Raji (cell line): ENCODE measurements around the gene RYK.

ENCODE experiments used
- POLR2A ChIP-seq: IDR thresholded peaks from 2 replicates; pipeline ENCODE4 v1.6.1; 2011; ENCODE audit warnings: low read depth, low read length, control low read depth; ENCODE audit not compliant: insufficient read depth

The RYK gene

DNA sequence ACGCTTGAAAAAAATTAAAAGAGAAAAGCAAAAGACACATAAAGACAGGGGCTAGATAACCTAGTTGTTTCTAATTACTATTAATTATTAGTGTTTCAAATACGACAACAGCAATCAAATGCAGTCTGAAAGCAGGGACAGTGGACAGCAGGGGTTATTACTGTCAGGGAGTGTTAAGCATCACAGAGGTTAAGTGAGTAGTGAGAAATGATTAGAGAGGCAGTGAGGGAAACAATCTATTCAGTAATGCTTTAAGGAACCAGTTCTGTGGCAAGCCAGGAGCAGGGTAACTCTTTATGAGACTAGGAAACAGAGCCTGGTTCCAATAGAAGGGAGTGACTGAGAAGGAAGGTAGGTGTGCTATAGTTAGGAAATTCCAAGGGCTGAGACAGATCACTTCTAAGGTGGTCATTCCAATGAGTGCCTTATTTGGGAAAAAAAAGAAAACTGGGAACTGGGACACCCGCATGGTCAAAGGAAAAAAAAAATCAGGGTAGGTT, 15.0 kb downstream of the RYK start:
- TF ChIP-seq POLR2A: no peak

DNA sequence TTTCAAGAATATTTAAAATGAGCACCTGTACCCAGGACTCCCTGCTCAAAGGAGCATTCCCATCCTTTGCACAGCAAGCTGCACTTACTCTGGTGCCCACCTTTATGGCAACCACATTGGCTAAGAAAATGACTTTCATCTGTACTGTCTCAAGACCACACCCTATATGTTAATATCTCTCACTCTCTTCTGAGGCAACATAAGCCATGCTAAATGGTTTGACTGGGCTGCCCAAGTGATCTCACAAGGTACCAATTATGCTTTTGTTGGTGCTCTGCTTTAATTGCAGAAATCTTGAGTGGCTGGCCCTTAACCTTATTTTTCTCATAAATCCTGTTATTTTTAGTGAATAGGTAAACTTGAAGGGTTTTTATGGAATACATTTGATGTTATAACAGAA, 17.7 kb downstream of the RYK start:
- TF ChIP-seq POLR2A: no peak

DNA sequence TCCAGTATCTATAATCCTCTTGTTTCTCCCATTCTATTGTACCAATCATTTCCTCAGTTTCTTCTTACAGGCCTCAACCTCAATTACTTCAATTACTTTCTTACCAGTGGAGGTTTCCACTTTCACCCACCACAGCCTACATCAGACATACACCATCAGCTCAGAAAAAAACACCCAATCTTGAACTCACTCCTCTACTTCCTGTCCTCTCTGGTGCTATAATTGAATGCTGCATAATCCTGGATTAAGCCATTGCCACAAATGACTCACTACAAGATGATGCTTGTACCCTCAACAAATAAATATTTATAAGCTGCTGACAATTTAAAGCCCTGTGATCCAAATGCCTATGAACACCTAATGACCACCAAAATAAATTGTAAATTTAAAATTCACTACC, 18.5 kb downstream of the RYK start:
- no peak for TF ChIP-seq POLR2A

DNA sequence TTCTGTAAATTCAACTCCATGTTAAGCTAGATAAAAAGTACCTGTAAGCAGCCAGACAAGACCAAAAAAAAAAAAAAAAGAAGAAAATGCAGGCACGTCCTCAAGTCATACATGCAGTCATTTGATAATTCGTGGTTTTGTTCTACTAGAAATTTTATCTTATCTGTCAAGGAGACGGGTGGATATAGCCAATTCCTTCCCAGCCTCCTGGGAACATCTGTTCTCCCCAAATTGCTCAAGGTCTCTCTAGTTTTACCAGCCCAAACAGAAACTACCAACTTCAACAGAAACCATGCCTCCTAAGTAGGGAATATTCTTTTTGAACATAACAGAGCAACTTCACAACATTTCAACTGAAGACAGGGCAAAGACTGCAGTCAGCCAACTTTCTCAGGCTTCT, 19.5 kb downstream of the RYK start:
- no peak for TF ChIP-seq POLR2A

DNA sequence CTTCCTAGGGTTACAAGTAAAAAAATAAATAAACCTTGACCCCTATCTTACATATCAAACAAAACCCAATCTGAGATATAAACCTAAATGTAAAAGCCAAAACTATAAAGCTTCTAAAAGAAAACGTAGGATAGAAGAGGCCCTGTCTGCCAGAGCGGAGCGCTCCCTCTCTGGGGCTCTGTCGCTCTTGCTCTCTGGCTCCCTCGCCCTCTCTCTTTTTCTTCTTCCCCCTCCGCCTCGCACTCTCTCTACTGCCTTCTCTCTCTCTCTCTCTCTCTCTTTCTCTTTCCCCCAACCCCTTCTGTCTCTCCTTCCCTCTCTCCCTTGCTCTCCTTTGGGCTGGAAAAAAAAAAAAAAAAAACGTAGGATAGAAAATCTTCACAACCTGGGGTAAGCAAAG, 21.6 kb downstream of the RYK start:
- TF ChIP-seq POLR2A: no peak

DNA sequence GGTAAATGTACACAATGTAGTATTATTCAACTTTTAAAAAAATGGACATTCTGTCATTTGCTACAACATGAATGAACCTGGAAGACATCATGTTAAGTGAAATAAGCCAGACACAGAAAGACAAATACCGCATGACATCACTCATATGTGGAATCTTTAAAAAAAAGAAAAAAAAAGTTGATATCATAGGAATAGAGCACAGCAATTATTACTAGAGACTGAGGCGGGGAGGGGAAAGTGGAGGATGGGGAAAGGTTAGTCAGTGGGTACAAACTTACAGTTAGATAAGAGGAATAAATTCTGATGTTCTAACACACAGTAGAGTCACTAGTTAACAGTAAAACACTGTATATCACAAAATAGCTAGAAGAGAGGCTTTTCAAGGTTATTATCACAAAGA, 22.2 kb downstream of the RYK start:
- TF ChIP-seq POLR2A: no peak

DNA sequence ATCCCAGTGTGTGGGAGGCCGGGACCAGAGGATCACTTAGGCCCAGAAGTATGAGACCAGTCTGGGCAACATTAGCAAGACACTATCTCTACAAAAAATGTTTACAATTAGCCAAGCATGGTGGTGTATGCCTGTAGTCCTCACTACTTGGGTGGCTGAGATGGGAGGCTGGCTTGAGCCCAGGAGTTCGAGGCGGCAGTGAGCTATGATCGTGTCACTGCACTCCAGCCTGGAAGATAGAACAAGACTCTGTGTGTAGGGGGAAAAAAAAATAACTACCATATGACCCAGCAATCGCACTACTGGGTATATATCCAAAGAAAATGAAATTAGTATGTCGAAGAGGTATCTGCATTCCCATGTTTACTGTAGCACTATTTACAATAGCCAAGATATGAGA, 22.6 kb downstream of the RYK start:
- no peak for TF ChIP-seq POLR2A

DNA sequence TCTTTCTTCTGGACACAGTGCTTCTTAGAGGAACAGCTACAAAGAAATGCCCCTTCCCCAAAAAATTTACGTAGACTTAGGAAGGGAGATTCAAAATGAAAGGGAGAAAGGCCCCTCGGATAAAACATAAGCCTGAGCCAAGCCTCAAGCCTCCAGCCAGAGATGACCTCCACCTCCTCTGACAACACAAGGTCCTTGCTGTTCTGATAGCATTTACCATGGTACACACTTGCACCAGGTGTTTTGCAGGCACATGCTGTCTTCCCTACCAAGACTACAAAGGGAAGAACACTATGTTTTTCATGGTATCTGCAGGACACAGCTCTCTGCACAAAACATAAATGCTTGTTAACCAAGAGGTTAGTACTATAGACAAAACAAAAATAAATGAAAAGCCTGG, 27.8 kb downstream of the RYK start:
- TF ChIP-seq POLR2A: no peak

DNA sequence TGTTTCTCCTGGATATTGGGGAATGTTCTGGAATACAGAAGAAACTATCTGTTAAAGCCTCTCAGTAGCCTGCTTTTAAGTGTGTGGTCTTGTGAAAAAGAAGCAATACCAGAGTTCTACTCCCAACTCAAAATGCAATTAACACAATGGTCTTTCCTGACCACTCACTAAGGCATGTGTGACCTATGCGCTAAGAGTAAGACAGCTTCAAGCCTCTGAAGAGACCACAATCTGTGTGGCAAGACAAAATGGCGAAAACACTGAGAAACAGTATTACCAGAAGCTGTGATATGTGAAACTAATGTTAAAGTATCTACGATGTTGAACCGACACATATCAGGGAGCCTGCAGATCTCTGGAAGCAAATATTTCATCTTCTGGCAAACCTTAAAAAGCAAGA, 33.8 kb downstream of the RYK start:
- no peak for TF ChIP-seq POLR2A

DNA sequence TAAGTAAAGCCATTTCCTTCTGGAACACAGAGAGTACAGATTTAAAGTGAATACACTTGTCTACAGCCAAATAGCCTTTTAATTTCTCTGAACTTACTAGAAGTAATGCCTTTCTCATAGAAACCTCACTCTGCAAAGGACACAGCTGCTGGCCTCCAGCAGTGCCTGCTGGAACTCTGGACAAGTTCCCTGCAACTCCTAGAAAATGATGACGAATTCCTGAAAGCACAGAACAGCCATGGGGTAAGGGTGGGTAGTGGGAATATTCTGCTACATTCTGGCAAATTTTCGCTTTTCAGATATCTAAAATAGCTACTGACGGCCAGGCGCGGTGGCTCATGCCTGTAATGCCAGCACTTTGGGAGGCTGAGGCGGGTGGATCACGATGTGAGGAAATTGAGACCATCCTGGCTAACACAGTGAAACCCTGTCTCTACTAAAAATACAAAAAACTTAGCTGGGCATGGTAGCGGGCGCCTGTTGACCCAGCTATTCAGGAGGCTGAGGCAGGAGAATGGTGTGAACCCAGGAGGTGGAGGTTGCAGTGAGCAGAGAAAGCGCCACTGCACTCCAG, 34.4 kb downstream of the RYK start:
- no peak for TF ChIP-seq POLR2A

DNA sequence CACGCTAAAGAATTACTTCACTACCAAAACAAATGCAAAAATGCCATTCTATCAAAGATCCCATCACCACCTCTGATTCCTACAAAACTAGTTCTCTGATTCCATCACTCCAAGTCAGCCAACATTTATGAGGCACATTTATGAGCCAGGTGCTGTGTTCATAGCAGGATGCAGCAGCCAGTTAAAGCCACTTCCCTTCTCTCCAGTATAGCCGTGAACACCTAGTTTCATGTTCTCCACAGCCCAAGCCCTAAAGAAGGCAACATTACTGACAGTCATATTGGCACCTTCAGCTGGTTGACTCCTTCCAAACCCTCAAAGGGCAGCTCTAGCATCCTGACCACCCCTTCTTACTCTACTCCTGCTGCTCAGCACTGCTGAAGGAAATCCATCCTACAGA, 36.4 kb downstream of the RYK start:
- no peak for TF ChIP-seq POLR2A

DNA sequence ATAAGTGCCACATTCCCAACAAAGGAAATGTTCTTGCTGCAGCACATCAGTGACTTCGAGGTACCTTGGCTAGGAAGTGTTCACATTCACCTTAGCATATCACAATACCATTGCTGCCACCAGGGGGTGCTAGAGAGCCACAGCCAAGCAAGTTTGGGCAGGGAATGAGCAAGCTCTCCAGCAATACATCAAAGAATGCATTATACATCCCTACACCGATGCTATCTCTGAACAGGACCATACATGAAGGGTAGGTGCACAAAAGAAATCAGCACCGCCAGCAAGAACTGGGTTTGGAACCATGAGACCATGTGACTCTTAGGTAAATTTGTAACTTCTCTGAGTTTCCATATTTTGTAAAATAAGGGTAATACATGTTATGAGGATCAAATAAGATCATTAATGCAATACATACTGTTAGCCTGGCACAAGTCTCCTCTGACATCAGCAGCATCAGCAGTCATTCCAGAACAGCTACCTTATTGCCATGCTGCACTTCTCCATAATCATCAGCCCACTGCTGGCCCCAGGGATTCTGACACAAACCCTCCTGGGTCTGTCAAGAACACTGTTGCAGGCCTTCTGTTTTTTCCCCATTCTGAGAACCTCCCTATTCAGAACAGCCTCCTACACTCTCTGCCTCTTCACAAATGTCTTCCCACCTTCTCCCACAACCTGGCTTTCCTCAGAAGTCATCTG, 37.5 kb downstream of the RYK start:
- no peak for TF ChIP-seq POLR2A

DNA sequence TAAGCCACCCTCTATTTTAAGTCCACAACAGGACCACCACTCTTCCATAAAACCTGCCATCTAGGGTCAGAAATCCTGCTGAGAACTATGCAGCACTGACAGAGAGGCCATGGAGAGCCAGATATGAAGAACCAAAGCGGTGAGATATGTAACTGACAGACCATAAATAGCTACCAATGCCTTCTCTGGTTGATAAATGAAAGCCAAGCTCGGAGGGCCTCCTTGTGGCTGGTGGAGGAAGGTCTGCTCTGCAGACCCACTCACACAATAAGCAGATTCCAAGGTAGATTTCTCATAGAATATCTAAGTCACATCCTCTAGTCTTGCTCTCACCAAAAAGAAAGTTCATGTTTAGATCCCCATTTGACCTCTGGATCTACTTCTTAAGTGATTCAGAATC, 38.9 kb downstream of the RYK start:
- TF ChIP-seq POLR2A: no peak

DNA sequence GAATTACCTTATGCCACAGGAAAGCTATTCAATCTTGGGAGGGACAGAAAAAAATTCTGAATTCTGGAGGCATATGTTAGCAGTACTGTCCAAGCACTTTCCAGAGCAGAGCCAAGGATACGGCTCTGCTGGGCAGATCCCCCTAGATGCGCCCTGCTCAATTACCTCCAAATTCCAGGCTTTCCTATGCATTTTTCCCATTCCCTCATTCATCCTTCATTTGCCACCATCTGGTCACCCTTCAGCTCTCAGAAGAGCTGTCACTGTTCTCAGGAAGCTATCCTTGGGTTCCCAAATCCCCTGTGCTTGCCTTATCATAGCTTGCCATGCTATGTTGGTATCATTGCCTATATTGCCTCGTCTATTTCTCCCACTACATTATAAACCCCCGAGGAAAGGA, 45.2 kb downstream of the RYK start:
- TF ChIP-seq POLR2A: no peak

DNA sequence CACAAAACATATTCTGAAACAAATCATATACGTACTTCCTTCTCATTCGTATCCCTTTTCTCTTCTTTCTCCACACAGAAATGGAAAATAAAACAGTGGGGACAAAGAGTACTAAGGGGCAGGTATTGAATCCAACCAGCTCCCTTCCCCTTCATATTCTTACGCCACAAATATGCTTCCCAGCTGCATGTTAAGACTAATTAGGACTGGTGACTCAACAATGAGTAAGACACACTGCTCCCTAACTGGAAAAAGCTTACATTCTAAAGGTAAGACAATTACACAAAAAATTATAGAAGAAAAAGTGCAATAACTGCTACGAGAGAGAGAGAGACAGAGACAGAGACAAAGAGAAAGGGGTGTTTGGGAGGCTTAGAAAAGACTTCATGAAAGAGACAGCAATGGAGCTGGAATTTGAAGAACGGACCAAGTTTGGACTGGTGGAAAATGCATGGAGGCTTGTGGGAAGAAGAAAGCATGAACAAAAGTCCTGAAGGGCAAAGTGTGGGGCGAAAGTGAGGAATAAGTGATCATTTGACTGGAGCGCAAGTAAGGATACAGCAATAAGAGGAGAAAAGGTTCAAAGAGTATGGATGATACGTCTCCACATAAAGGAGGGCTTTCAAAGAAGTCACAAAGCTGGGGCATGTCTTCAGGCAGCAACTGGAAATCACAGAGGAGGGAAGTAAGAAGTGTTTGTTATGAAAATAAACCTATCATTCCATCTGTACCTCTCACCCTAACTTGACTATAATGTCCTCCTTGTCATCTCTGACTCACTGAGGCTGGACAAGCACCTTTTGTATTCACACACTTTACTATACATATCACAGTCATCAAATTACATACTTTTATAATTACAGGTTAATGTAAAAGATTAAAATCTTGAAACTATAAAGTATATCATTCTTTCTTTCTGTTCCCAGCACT, 49.2 kb downstream of the RYK start:
- no peak for TF ChIP-seq POLR2A

DNA sequence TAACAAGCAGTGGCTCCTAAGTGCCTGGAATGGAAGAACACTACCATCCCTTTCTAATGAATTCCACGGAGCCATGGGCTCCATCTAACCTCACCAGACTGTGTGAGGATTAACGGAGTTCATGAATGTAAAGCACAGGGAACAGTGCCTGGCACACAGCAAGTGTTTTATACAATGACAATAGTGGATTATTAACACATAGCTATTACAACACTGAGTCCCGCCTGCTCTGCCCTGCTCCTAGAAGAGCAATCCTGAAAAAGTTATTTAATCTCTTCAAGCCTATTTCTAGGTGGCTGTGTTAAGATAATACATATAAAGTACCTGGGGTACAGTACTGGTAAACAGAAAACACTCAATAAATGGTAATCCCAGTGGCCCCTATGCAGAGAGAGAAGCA, 51.4 kb downstream of the RYK start:
- no peak for TF ChIP-seq POLR2A

DNA sequence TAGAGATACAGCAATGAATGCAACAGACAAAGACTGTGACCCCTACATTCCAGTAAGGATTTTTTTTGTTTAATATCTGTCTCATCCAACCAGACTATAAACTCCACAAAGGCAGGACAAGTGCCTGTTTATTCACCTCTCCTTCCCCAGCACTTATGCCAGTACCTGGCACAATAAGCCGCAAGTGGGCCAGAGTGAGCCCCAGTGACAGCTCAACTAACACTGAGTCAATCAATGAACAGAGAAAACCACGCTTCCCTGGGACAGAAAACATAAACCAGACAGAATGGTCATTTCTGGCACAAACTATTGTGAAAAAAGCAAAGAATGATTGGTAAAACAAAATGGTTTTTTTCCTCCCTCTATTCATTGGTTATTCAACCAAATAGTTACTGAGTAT, 52.2 kb downstream of the RYK start:
- no peak for TF ChIP-seq POLR2A
